ENCODE data around the gene RAB29.

RAB29 gene

GRCh38 chr1:205719762-205720161 lies 55.5 kb downstream of the RAB29 start:
- no peak for DNase-seq

GRCh38 chr1:205719015-205719414 lies 56.3 kb downstream of the RAB29 start:
- DNase-seq, result no peak
